Fibroblast of the aortic adventitia (primary cell): ENCODE data around the gene RHPN2. TPM values are rescaled to one million over a fixed set of nuclear protein-coding genes. Genes with fewer than 3 reads are reported as not detected.

Experiments used
- DNase-seq: peaks from one replicate; pipeline ENCODE4 v3.0.0-alpha.2; 2010; ENCODE audit warnings: low read depth
- H3K4me3 ChIP-seq: 2 replicates; pipeline ENCODE4 v1.5.1; 2011; ENCODE audit warnings: low read depth, mild to moderate bottlenecking, control low read depth, low read length, moderate library complexity
- total RNA-seq: library from RNA; depleted of rRNA; stranded (reverse); fragments of >200 nt; gene quantifications from 2 replicates; pipeline ENCODE4 v1.2.3, GENCODE V29; 2012; ENCODE audit warnings: low replicate concordance
- TF ChIP-seq, protein P1 (sequence below): IDR thresholded peaks from 2 replicates; pipeline ENCODE4 v1.5.1; 2011; ENCODE audit warnings: mild to moderate bottlenecking, low read length, control low read depth, inconsistent platforms; ENCODE audit not compliant: insufficient read depth

The RHPN2 gene
- total RNA-seq, 1 donor = 2.3 TPM

DNA sequence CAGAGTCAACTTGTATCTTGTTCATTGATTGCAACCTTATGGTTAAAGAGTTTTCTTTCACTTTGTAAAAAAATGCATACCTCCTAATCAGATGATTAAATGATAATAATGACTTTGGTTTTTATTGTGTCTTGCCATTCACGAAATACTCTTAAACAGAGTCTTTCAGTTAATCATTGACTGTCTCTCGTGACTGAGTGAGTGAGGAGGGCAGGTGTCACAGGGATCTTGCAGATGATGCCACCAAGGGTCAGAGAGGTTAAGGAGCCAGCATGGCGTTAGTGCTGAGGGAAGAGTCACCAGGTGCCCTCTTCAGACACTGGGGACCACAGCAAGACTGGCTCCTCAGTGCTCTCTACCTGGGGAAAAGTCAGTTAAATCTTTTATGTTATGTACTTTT lies 24.3 kb upstream of the RHPN2 start:
- H3K4me3 ChIP-seq = no peak overlapping the region
- DNase-seq = no peak
- TF ChIP-seq, protein P1, sequence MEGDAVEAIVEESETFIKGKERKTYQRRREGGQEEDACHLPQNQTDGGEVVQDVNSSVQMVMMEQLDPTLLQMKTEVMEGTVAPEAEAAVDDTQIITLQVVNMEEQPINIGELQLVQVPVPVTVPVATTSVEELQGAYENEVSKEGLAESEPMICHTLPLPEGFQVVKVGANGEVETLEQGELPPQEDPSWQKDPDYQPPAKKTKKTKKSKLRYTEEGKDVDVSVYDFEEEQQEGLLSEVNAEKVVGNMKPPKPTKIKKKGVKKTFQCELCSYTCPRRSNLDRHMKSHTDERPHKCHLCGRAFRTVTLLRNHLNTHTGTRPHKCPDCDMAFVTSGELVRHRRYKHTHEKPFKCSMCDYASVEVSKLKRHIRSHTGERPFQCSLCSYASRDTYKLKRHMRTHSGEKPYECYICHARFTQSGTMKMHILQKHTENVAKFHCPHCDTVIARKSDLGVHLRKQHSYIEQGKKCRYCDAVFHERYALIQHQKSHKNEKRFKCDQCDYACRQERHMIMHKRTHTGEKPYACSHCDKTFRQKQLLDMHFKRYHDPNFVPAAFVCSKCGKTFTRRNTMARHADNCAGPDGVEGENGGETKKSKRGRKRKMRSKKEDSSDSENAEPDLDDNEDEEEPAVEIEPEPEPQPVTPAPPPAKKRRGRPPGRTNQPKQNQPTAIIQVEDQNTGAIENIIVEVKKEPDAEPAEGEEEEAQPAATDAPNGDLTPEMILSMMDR = no peak

DNA sequence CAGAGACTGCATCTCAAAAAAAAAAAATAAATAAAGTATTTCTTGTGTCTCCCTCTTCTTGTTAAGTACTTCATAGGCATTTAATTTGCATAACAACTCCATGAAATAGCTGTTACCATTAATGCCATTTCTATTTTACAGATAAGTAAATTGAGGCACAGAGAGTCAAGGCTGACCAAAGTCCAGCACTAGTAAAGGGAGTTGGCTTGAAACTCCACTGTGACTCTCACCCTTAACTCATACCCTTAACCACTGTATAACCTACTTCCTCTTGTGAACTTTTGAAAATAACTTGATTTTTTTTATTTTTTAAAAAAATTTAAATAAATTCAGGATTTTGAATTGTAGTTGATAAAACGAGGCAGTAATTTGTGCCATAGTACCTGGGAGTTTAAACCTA lies 22.3 kb upstream of the RHPN2 start:
- no peak overlapping the region for H3K4me3 ChIP-seq
- no peak for DNase-seq
- TF ChIP-seq, protein P1 = no peak

DNA sequence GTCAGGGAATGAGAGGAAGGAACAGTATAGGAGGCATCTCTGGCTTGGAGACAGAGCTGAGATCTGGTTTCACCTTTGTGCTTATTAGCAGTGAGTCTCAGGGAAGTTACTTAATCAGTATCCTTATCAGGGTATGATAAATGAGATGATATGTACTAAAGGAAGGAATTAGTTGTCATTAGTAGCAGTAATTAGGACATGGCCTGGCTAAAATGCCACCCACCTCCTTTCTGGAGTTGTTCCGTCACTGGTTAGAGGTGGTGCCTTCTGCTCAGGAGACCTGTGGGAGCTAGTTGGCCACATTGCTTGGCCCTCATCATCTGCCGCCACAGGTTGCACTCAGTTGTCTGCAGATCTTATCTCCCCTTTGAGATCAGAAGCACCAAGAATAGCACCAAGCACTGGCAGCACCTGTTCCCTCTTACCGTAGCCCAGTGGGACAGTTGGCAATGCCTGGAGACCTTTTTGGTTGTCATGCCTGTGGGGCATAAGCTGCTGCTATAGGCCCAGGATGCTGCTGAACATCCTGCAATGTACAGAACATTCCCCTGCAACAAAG lies 21.0 kb upstream of the RHPN2 start:
- TF ChIP-seq, protein P1 = no peak
- no peak for DNase-seq
- no peak overlapping the region for H3K4me3 ChIP-seq

- H3K4me3 ChIP-seq = peak within 1 kb of the TSS; percentile 95
- TF ChIP-seq, protein P1 = no peak
- peak; percentile 75 for DNase-seq
Measured at GRCh38 chr19:33080761-33081681, 16.3 kb upstream of the RHPN2 start, which contains the start of gene GPATCH1. GPATCH1 (plus strand) TSS chr19:33081181; CDS start chr19:33081194, 13 bp downstream.

DNA sequence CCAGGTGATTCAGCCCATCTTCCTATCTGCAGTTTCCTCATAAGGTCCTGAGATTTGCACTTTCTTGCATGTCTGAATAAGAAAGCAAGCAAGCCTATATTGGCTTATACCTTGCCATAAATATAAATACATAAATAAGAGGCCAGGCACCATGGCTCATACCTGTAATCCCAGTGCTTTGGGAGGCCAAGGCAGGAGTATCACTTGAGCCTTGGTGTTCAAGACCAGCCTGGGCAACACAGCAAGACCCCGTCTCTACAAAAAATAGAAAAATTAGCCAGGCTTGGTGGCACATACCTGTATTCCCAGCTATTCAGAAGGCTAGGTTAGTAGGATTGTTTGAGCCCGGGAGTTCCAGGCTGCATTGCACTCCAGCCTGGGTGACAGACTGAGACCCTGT lies 10.8 kb upstream of the RHPN2 start:
- TF ChIP-seq, protein P1 = no peak
- H3K4me3 ChIP-seq = no peak overlapping the region
- DNase-seq = no peak

DNA sequence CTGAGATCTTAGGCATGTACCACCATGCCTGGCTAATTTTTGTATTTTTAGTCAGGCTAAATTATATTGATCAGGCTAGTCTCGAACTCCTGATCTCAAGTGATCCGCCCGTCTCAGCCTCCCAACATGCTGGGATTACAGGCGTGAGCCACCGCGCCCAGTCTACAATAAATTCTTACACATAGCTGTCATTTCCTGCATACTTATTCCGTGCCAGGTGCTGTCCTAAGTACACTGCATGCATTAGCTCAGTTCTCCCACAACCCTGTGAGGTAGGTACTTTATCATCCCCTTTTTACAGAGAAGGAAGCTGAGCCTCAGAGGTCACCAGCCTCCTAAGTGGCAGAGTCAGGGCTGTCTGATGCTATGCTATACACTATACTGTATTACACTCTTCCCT lies 7.2 kb upstream of the RHPN2 start:
- no peak for DNase-seq
- TF ChIP-seq, protein P1 = no peak
- H3K4me3 ChIP-seq = no peak overlapping the region
